Measurements from ENCODE around the gene SPEG.

GRCh38 chr2:219408204-219408603 lies 26.4 kb upstream of the SPEG start:
- TF ChIP-seq CTCF (IDR thresholded peaks at IDR 0.05) (no peak), POLR2A (IDR thresholded peaks at IDR 0.05) (no peak)
